Hepatocyte (in vitro differentiated cells): ENCODE measurements around the gene DSE.

ENCODE experiments used
- CTCF ChIP-seq: fragments of 200-600 bp; sonication (generic); IDR thresholded peaks from 2 replicates; pipeline ENCODE4 v1.5.1; 2016; ENCODE audit warnings: antibody characterized with exemption, mild to moderate bottlenecking; ENCODE audit not compliant: poor library complexity
- EZH2 ChIP-seq: fragments of 200-600 bp; sonication (generic); IDR thresholded peaks from 2 replicates; pipeline ENCODE4 v1.6.1; 2016; ENCODE audit warnings: antibody characterized with exemption, mild to moderate bottlenecking, borderline replicate concordance
- EZH2phosphoT487 ChIP-seq: fragments of 200-600 bp; sonication (generic); IDR thresholded peaks from one replicate; pipeline ENCODE4 v1.6.1; 2018; ENCODE audit warnings: antibody characterized with exemption, mild to moderate bottlenecking, low read depth, moderate library complexity; ENCODE audit not compliant: unreplicated experiment, severe bottlenecking

DNA sequence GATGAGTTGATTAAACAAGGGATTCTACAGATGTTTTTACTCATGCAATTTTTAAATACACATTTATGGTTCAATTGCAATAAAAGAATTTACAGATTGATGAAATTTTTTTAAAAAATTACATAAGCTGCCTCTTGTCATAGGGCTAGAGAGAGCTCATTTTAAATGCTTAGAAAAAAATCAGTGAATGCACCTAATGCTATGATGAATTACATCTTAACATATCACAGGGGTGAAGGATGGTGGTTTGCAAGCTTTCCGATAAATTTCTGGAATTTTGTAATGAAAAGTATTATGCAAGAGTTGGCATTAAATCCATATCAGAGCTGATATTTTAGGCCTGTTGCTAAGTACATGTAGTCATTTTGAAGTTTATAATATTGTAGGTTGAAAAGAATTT, 29.6 kb downstream of the DSE start:
- TF ChIP-seq CTCF = no peak
- TF ChIP-seq EZH2 = no peak
- no peak for TF ChIP-seq EZH2phosphoT487
